Coronary artery (tissue), 2 donors: Measurements from ENCODE around the gene ARCN1.

Source experiments
- DNase-seq: peaks from one replicate; pipeline ENCODE4 v3.0.0-alpha.2; 2017; ENCODE audit warnings: low spot score
- H3K27ac ChIP-seq, 2 donors: fragments of 200-600 bp; sonication (generic); one replicate each; pipeline ENCODE4 v1.5.1; 2016 to 2019
- H3K4me3 ChIP-seq: fragments of 200-600 bp; sonication (generic); 2 replicates; pipeline ENCODE4 v1.5.1; 2016; ENCODE audit warnings: mild to moderate bottlenecking, moderate library complexity
- TF ChIP-seq, protein P1 (sequence below): fragments of 200-600 bp; sonication (generic); IDR thresholded peaks from one replicate; pipeline ENCODE4 v1.5.1; 2019; ENCODE audit warnings: antibody characterized with exemption

The ARCN1 gene

DNA sequence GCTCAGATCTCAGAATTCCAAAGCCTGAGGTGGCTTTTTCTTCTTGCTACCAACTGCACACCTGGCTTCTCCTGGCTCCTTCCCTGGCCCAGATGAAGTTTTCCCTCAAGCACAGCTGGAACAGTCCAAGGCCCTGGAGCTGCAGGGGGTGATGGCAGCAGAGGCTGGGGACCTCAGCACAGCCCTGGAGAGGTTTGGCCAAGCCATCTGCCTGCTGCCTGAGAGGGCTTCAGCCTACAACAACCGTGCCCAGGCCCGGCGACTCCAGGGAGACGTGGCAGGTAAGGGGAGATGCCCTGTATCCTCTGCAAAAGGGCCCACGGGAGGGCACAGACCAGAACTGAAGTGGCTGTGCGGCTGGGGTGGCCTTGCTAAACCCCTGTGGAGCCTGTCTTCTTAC, 43.7 kb upstream of the ARCN1 start:
- H3K4me3 ChIP-seq: no peak overlapping the region
- H3K27ac ChIP-seq: no peak overlapping the region
- TF ChIP-seq, protein P1, sequence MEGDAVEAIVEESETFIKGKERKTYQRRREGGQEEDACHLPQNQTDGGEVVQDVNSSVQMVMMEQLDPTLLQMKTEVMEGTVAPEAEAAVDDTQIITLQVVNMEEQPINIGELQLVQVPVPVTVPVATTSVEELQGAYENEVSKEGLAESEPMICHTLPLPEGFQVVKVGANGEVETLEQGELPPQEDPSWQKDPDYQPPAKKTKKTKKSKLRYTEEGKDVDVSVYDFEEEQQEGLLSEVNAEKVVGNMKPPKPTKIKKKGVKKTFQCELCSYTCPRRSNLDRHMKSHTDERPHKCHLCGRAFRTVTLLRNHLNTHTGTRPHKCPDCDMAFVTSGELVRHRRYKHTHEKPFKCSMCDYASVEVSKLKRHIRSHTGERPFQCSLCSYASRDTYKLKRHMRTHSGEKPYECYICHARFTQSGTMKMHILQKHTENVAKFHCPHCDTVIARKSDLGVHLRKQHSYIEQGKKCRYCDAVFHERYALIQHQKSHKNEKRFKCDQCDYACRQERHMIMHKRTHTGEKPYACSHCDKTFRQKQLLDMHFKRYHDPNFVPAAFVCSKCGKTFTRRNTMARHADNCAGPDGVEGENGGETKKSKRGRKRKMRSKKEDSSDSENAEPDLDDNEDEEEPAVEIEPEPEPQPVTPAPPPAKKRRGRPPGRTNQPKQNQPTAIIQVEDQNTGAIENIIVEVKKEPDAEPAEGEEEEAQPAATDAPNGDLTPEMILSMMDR: no peak
- no peak for DNase-seq

DNA sequence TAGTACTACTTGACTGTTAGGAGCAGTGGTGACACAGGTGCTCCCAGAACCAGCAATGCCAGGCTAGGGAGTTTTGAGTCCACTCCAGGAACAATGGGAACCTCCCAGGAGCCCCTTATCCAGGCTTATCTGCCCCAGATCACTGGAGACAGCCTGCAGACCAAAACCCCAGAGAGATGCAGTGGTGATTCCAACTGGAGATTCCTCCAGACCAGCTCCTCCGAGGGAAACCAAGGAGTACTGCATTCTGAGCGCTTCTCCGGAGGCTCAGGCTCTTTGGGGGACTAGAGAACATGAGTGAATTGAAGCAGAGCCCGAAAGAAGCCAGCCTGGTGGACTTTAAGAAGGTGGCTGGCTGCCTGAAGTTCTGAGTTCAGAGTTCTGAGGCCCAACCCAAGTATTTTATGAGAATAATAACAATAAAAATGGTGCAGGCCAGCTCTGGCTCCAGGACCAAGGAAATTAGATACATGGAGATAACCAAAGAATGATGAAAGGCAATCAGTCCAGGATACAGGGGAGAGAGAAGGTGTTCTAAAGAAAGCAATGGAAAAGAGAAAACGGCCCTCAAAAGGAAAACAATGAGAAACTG, 42.5 kb upstream of the ARCN1 start:
- TF ChIP-seq, protein P1: no peak
- DNase-seq: no peak
- Histone ChIP-seq H3K4me3 (peak overlapping the region; percentile 87), H3K27ac (no peak overlapping the region)

DNA sequence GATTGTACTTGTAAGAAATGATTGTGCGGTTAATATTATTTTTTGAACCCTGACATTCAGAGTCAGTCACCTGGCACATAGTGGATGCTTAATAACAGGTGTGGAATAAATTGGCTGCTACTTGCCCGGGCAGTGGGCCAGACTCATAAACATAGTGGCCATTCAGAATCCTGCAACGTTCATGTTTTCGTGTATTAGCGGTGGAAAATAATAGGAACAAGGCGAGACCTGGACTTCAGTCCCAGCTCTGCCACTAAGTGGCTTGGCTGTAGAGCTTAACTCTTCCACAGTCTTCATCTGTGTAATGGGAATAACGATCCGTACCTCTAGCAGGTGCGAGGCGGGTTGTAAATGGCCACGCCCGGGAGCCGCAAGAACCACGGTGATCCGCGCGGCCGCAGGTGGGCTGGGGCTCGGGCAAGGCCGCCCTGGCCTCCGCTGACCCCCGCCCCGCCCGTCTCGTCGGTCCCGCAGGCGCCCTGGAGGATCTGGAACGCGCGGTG, 42.0 kb upstream of the ARCN1 start:
- Histone ChIP-seq H3K4me3 (peak overlapping the region; percentile 87), H3K27ac (peak overlapping the region; percentile 47 to 85)
- no peak for DNase-seq
- TF ChIP-seq, protein P1: no peak

DNA sequence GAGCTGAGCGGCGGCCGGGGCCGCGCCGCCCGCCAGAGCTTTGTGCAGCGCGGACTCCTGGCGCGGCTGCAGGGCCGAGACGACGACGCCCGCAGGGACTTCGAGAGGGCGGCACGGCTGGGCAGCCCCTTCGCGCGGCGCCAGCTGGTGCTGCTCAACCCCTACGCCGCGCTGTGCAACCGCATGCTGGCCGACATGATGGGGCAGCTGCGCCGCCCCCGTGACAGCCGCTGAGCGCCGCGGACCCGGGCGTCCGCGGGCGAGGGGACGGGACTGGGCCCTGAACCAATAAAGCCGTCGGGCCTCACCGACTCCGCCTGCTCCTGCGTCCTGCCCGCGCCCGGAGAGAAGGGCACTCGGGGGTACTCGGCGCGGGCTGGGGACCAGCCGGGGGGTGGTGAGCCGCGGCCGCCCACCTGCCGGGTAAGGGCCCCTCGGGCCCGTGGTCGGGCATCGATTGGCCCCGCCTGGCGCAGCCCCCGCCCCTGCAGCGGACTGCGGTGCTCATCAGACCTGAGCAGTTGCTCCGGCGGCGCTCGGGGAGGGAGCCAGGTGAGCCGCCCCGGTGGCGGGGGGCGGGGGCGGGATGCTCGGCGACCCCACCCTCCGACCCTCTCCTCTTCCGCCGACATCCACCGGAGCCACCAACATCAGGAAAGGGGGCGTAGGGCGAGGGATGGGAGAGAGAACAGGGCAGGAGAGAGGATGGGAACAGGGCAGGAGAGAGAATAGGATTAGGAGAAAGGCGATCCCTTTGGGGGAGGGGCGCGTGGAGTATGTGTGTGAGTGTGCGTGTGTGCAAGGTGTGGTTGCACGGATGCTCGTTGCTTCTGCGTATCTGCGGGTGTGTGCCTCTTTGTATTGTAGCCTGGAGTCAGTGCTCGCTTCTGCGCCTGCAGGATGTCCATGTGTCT, 41.3 kb upstream of the ARCN1 start, which contains the start of gene TMEM25:
TMEM25 (plus strand) TSS at position 510 of the 914 bp plus-strand sequence. CDS start 610 bp downstream, outside the sequence.
- DNase-seq: no peak
- TF ChIP-seq, protein P1: no peak
- H3K27ac ChIP-seq: peak within 1 kb of the TSS; percentile 47 to 85

DNA sequence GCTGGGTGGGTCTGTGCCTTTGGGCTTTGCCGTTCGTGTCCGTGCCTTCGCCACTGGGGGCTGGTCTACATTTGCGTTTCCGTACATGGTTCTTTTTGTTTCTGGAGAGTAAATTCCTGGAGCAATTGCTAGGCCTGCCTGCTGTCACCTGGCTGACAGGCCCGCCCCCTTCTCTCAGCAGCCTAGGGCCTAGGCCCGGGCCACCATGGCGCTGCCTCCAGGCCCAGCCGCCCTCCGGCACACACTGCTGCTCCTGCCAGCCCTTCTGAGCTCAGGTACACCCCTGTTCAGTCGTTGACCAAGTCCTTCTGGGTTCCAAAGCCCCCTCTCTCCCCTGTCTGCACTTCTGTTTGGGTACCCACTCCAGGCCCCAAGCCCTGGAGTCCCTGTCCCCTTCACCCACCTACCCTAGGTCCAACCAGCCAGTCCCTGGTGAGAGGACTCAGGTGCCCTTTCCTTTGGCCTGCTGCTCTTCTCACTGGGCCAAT, 40.6 kb upstream of the ARCN1 start:
- peak; percentile 66 for DNase-seq

More for the DNA sequence above, 41.3 kb upstream of the ARCN1 start, which contains the start of gene TMEM25:
- H3K4me3 ChIP-seq: peak within 1 kb of the TSS; percentile 87

DNA sequence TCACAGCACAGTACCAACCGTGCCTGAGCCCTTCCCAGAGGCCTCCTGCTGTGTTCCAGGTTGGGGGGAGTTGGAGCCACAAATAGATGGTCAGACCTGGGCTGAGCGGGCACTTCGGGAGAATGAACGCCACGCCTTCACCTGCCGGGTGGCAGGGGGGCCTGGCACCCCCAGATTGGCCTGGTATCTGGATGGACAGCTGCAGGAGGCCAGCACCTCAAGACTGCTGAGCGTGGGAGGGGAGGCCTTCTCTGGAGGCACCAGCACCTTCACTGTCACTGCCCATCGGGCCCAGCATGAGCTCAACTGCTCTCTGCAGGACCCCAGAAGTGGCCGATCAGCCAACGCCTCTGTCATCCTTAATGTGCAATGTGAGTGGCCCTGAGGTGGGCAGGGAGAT, 40.1 kb upstream of the ARCN1 start:
- Histone ChIP-seq H3K4me3 (no peak overlapping the region), H3K27ac (peak overlapping the region in 1 of 2 donors; percentile 85)
- TF ChIP-seq, protein P1: no peak
- peak; percentile 70 for DNase-seq

More for the DNA sequence above, 40.6 kb upstream of the ARCN1 start:
- TF ChIP-seq, protein P1: no peak
- Histone ChIP-seq H3K27ac (peak overlapping the region in 1 of 2 donors; percentile 85), H3K4me3 (peak overlapping the region; percentile 87)
